Esophagus muscularis mucosa (tissue), 4 donors: ENCODE data around the gene TLE2.

Experiments used
- CTCF ChIP-seq, 3 experiments: fragments of 200-600 bp in 2 of 3; fragments of 450-650 bp in 1 of 3; sonication (generic) in 2 of 3; IDR thresholded peaks; one replicate each; pipeline ENCODE4 v1.5.1; 2017 to 2019; ENCODE audit warnings: antibody characterized with exemption in 3 of 3, mild to moderate bottlenecking in 2 of 3, moderate library complexity in 1 of 3
- EP300 ChIP-seq: sonication (generic); formaldehyde crosslinking; IDR thresholded peaks from one replicate; pipeline ENCODE4 v1.6.1; 2017; ENCODE audit warnings: antibody characterized with exemption
- POLR2A ChIP-seq: fragments of 450-650 bp; IDR thresholded peaks from one replicate; pipeline ENCODE4 v1.6.1; 2017; ENCODE audit warnings: antibody characterized with exemption, moderate library complexity, mild to moderate bottlenecking, low read depth
- POLR2AphosphoS5 ChIP-seq, 2 donors: sonication (generic); formaldehyde crosslinking; IDR thresholded peaks; one replicate each; pipeline ENCODE4 v1.6.1; 2017; ENCODE audit warnings: antibody characterized with exemption in 2 of 2

- TF ChIP-seq CTCF (IDR thresholded peaks at IDR 0.05) (no peak), POLR2AphosphoS5 (IDR thresholded peaks at IDR 0.05) (no peak), POLR2A (no peak), EP300 (no peak)
Measured at GRCh38 chr19:2986951-2987524, 42.0 kb downstream of the TLE2 start.
